ENCODE data around the gene PDZK1.
"Not testable (repeated sequence)": the region's sequence is repeated elsewhere in the genome, so short reads cannot be mapped to it uniquely, and the experiment has no call there.

Gene PDZK1

DNA sequence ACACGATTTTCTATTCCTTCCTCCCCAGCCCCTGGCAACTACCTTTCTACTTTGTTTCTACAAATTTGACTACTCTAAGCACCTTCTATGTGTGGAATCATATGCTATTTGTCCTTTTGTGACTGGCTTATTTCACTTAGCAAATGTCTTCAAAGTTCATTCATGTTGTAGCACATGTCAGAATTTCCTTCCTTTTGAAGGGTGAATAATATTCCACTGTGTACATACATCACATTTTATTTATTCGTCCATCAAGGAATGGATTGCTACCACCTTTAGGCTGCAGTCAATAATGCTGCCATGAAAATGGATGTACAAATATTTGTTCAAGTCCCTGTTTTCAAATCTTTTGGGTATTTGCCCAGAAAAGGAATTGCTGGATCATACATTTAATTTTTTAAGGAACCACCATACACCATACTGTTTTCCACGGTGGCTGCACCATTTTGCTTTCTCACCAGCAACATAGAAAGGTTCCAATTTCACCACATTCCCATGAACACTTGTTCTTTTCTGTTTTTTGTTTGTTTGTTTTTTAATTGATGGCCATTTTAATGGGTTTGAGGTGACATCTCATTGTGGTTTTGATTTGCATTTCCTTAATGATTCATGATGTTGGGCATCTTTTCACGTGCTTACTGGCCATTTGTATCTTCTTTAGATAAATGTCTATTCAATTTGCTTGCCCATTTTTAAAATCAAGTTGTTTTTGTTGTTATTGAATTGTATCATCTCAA lies 3.3 kb upstream of the PDZK1 start:
- no peak for DNase-seq

DNA sequence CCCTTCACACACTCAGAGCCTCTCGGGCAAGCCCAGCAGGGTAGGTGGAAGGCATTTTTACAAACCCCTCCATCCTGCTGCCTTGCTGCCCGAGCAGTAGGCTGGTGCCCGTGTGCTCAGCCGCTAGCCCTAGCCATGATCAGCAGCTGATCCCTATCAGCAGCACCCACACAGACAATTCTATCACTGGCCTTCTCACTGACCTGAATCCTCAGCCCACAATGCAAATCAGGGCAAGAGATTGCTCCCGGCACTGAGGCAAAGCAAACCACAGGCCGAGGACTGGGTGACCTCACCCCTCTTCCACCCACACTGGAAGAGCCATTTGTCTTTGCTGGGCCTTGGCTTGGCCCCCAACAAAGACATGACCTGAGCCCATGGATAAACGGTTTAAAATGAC lies 895 bp upstream of the PDZK1 start:
- DNase-seq, result no peak

DNA sequence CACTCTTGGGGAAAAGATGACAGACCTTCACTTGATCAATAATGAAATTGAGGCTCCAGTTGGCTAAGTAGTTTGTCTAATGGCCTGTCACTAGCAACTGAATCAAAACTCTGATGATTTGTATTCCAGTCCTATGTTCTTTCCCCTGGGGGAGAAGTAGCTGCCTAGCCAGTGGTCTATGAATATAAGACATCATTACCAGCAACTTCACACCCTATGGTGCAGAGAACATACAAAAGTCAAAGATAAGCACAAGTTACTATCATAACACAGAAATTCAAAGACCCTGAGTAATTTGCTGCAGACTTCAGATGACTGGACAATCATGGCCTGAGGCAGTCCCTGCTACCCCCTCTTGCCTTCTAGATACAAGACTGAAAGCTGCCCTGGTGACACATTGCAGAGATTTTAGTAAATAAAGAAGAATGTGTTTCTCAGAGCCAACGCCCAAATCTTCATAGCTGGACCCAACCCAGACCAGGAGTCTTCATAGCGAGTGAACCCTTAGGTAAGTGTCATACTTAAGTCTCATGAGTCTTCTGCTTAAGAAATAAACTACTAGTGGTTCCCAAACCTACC lies 993 bp downstream of the PDZK1 start:
- no peak for DNase-seq

DNA sequence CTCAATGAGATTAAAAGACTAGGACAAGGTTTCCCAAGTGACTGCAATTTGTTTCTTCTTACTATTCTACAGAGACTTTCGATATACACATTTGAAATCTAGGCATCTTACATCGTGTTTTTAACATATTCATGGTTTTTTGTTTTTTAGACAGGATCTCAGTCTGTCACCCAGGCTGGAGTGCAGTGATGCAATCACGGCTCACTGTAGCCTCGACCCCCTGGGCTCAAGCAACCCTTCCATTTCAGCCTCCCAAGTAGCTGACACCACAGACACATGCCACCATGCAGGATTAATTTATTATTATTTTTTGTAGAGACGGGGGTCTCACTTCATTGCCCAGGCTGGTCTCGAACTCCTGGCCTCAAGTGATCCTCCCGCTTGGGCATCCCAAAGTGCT lies 1.5 kb downstream of the PDZK1 start:
- DNase-seq, result no peak

DNA sequence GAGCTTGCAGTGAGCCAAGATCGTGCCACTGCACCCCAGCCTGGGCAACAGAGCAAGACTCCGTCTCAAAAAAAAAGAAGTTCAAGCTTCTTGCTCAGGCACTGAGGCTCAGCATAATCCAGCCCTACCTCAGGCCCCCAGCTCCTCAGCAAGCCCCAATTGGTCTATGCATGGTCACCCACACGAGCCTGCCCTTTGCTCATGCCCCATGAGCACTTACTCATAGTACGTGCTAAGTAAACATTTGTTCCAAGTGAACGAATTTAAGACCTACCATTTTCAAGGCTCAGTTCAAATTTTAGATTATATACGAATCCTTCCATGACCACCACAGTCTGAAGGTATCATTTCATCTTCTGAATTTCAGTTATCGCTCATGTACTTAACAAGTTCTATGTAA lies 4.3 kb downstream of the PDZK1 start:
- DNase-seq, result no peak

DNA sequence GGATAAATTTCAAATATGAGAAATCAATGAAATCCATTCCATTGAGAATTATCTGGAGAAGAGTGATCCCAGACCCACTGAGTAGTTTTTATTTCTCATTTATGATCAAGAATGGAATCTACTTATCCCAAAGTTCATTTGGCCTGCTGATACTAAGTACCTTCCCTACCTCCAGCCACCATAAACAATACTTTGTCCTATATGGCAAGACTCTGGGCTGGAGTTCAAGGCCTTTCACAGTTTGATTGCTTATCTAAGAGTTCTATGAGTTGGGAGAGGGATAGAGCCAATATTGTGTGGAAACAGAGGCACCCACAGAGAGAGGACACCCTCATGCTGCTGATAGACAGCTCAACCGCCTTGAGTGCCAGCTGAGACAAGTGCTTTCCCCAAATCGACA lies 5.1 kb downstream of the PDZK1 start:
- DNase-seq, result no peak

DNA sequence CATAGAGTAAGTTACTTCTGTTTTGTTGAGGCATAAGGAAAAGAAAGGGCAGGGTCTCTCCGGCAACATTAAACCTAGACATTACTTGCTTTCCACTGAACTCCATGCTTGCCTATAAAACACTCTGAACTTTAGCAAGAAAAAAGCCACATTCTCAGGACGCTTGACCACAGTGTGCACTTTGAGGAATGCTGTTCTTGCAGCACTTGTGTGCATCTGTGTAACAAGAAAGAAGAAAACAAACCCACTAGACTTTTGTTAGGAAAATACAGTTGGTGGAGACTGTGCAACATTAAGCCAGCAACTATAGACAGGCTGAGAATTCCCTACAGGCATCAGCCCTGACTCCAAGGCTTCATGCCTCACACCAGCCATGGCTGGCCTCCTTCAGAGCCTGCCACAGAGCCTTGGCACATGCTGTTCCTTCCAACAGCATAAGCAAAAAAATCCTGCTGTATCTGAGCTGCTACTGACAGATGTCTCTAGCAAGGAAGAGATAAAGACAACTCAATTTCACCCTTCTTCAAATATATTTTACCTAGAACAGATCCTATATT lies 5.8 kb downstream of the PDZK1 start:
- DNase-seq, result no peak

DNA sequence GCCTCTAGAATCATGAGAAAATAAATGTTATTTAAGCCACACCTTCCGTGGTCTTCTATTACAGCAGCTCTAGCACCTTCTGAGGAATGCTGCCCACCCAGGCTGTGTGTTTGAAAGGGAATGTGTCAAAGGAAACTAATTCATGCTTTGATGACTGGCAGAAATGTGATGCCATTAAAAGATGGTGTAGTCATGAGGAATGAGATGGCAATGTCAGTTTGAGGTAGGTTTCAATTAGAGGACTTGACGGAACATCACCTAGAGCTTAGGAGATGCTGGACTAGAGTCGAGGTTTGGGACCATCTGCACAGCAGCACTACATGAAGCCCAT lies 10.6 kb downstream of the PDZK1 start:
- no peak for DNase-seq

DNA sequence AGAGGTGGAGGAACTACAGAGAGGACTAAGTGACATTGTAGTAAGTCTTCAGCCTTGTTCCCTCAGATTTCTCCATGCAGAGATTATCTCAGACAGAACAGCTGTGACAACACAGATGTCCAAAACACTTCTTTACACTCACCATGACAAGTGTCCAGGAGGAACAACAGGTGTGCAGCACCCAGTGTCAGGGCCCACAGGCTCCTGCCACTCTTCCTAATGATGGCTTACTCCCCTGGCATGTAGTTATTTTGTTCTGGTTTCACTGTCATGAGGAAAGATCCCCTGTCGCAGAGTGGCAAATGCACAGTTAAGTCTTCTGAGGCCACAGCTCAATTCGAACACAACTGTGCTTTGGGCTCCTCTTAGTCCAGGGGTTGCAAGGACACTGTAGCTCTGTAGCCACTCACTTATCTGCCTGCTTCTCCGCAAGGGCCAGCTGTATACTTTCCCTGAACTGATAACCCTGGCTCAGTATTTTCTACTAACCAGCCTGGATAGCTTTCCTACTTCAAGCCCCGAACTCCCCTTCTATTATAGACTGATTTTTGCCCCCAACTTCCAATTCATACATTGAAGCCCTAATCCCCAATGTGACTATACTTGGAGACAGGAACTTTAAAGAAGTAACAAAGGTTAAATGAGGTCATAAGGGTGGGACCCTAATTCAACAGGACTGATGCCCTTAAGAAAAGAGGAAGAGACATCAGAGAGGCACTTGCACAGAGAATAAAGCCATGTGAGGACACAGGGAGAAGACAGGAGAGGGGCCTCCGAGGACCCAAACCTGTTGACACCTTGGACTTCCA lies 11.1 kb downstream of the PDZK1 start:
- no peak for DNase-seq

DNA sequence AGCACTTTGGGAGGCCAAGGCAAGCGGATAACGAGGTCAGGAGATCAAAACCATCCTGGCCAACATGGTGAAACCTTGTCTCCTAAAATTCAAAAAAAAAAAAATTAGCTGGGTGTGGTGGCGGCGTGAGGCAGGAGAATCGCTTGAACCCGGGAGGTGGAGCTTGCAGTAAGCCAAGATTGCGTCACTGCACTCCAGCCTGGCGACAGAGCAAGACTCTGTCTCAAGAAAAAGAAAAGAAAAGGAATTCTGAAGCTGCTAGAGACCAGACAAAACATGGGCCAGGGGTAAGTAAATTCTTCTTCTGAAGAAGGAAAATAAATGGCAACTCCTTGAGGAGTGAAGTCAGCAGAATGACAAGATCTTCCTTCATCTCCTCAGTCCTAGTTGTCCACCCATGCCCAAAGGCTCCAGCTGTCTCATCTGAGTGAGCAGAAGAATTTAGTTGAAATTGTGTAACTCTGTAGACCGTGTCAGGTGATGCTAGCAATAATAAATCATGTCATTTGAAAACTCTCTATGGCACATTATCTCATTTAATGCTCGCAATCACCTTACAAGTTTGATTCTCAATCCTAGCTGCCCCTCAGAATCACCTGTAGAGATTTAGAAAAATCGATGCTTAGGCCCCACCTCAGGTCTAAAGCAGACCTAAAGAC lies 14.3 kb downstream of the PDZK1 start:
- no peak for DNase-seq

DNA sequence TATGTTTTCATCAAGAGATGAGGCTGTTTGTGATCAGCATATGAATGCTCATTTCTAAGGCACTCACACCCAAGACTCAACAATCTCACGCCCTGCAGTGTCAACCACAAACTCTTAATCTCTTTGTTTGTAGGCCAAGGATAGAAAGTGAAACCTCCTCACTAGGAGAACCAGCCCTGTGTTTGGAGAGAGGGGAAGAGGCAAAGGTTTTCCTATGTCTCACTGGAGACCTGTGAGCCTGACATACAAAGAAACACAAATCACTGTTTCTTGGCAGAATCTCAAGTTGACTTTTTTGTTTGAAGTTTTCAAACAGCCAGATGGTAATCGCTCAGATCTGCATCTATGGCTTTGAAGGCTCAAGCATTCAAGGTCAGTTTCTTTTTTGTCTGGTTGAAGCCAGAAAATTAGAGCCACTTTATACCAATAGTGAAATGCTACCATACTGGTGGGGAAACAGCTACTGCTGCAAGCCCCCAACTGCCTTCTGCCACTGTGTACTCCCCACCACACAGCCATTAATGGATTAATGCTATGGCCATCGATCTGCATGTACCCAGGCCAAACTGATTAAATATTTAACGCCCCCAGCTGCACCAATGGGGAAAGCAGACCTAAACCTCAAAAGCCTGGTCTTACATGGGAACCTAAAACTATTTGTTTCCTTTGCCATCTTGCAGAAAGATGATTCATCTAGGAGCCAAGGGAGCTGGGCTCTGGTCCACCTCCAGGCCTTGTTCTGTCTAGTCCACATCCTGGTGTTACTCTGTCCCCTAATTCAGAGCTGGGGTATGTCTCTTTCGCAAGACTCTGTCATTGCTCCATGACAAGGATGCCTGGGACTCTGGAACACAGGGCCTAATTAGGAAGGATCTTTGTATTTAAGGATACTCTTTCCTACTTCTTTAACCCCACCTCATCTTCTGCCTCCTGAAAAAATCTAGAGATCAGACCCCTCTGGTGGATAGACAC lies 16.3 kb downstream of the PDZK1 start:
- DNase-seq, result no peak

DNA sequence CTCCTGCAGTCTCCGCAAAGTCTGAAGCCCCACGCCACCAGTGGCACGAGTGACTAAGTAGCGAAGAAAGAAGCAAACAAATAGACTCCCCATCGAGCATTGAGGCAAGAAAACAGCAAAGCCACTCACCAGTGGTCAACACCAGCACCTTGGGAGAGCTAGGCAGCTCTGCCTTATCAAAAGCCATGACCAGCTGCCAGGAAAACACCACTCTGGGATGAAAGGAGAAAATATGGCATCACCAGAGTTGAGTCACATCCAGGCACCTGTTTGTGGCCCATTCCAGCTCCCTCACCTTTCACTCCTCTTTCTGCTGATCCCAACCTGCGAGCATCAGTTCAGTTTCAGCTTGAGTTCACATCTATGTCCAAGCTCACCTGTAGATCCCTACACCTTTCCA lies 17.2 kb downstream of the PDZK1 start:
- DNase-seq, result no peak

DNA sequence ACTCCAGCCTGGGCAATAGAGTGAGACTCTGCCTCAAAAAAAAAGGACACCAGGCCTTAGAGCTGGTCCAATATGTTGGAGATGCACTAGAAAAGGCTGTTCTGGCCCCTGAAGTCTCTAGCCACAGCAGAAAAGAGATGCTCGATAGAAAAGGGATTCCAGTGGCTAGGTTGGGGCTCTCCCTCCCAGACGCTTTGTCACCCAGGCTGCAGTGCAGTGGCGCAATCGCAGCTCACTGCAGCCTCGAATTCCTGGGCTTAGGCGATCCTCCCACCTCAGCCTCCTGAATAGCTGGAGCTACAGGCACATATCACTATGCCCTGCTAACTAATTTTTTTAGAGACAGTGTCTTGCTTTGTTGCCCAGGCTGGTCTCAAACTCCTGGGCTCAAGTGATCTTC lies 18.2 kb downstream of the PDZK1 start:
- DNase-seq, result no peak

DNA sequence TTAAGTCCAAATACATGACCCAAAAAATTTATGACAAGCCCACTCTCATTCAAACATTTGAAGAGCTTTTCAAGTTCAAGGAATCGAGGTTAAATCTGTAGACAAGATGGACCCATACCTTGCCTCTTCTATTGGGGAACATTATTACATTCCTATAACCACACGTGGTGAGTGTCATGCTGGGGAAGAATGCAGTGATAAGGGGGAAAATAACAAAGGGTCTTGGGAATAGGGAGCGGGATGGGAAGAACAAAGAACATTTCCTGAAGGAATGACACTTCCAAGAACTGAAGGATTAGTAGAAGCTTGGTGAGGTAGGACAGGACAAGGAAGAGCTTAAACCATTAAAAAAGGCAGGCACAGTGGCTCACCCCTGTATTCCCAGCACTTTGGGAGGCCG lies 18.8 kb downstream of the PDZK1 start:
- DNase-seq, result no peak

DNA sequence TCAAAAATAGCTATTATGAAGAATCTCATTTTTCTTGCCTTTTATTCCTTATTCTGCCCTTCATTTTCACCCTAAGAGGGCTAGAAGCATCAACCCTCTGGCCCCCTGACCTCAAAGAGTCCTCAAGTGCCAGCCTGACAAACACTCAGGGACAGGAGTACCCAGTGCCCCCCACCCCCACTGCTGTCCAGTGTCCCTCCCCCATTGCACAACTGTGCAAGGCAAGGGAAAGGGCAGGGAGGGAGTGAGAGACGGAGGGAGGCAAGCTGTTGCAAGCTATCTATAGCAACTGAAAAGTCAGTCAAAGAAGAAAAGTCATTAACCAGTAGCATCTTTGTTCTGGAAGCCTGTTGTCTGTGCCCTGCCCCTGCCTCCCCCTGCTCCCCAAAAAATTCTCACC lies 21.1 kb downstream of the PDZK1 start:
- DNase-seq, result not testable (repeated sequence)

DNA sequence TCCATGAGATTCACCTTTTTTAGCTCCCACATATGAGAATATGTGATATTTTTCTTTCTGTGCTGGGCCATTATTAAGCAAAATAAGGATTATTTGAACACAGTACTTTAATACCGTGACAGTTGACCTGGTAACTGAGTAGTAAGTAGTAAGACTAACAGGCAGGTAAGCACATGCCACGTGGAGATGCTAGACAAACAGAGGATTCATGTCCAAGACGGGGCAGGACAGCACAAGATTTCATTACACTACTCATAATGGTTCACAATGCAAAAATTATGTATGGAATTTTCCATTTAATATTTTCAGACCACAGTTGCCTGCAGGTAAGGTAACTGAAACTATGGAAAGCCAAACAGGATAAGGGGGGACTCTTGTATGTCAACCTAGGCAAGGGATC lies 22.3 kb downstream of the PDZK1 start:
- not testable (repeated sequence) for DNase-seq

DNA sequence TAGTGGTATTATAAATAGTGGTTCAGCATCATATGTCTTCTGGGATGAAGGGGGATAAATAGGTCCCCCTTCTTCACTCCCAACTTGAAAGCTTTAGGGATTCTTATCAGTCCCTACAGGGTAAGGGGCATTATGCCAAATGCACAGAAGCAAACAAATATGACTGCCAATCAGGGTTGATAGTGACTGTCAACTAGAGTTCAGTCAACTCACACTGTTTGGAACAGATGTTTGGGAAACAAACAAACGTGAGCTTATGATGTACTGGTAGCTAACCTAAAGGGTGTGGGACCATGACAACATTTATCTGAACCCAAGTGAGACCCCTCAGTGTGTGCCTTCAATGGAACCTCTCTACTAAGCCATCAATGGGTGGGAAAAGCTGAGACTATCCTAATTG lies 34.0 kb downstream of the PDZK1 start:
- DNase-seq, result not testable (repeated sequence)

DNA sequence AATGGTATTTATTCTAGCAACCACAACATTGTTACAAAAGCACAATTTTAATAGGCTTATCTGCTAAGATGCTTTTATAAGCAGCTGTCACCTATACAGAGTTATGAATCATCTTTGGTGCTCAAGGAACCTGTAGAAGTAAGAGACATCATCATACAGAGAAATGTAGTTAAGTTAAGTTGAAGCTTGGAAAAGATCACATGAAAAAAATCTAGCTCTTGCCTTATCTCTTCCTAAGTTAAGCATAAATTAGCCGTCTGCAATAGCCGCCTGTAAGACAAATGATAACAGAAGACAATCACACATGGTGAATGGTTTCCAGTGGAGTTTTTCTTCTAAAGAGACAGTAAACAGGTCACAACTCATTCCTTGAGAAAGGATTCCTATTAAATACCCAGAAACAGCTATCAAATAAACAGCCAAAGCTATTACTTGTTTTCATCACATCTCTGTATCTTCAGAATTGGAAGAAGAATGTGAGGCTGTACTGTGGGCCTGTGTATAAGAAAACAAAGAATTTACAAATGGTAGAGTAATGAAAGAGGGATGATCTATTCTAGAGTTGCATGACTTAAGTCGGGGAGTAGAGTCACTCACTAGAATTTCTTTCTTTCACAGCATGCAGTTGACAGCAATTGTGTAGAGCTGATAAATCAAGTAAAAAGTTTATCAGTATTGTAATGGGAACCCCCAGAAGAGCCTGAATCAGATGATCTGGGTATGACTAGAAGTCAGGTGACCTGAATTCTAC lies 36.0 kb downstream of the PDZK1 start:
- DNase-seq, result not testable (repeated sequence)

DNA sequence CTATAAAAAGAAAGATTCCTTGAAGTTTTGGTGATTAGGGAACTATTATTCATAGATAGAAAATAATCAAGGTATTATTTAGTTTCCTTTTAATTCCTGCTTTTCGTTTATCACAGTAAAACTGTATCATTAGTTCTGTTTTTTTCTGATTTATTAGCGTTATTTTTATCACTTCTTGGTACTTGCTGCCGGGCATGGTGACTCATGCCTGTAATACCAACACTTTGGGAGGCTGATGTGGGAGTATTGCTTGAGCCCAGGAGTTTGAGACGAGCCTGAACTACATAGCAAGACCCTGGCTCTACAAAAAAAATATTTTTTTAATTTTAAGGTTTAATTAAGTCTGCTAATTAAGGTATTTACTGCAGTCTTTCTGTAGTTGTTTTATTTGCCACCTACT lies 42.2 kb downstream of the PDZK1 start:
- DNase-seq, result not testable (repeated sequence)

DNA sequence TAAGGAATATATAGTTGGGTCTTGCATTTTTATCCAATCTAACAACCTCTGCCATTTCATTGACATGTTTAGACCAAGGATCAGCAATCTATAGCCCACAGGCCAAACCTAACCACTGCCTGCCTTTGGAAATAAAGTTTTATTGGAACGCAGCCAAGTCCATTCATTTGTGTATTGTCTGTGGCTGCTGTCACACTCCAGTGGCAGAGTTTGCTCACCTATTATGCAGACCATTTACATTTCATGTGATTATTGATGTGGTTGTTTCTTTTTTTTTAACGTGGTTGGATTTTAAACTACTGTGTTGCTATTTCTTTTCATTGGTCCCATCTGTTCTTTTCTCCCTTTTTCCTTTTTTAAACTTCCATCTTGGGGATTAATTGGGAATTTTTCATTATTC lies 44.7 kb downstream of the PDZK1 start:
- not testable (repeated sequence) for DNase-seq

DNA sequence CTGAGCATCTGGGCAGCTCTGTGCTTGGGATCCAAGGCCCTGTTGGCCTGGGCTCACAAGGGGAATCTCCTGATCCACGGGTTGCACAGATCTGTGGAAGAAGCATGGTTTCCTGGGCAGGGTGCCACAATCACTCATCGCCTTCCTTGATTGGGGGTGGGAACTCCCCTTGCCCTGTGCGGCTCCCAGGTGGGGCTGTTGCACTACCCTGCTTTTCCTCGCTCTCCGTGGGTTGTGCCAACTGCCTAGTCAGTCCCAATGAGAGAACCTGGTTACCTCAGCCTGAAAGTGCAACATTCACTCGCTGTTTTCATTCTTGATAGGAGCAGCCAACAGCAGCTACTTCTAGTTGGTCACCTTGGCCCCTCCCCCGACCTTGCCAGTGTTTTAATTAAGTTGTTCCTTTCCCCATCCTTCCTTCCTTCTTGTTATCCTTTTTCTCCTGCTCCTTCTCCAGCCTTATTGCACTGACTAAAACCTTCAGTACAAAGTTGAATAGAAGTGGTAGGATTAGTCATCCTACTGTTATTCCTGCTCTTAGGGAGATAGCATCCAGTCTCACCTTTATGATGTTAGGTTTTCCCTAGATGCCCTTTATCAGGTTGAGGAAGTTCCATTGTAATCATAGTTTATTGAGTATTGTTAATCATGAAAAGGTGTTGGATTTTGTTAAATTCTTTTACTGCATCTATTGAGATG lies 50.8 kb downstream of the PDZK1 start:
- not testable (repeated sequence) for DNase-seq

Measured in activated effector memory CD4-positive, alpha-beta T cell treated with anti-CD3 and anti-CD28 coated beads, Interleukin-2, amount 50 U/mL, for 16 hours (primary cell).